ENCODE measurements around the gene PTPRC.

- TF ChIP-seq CTCF (IDR thresholded peaks at IDR 0.05) (no peak), POLR2A (IDR thresholded peaks at IDR 0.05) (no peak), EP300 (IDR thresholded peaks at IDR 0.05) (no peak)
Measured at GRCh38 chr1:198714271-198714670, 75.4 kb downstream of the PTPRC start.

Data from ovary (tissue), 3 donors.